ENCODE measurements around the gene DCAKD.

The DCAKD gene

GRCh38 chr17:44998646-44999045 is 52.8 kb downstream of the DCAKD start:
- DNase-seq, result no peak

GRCh38 chr17:44997733-44998520 is 53.5 kb downstream of the DCAKD start:
- DNase-seq, result no peak

GRCh38 chr17:44996304-44996703 is 55.1 kb downstream of the DCAKD start:
- no peak for DNase-seq

GRCh38 chr17:44995436-44996001 is 55.9 kb downstream of the DCAKD start:
- DNase-seq, result no peak

GRCh38 chr17:44992242-44992939 is 59.0 kb downstream of the DCAKD start:
- DNase-seq, result no peak

GRCh38 chr17:44990994-44991393 is 60.4 kb downstream of the DCAKD start:
- DNase-seq, result no peak

- DNase-seq, result no peak
Observed at GRCh38 chr17:44989552-44990138, 61.8 kb downstream of the DCAKD start.

- no peak for DNase-seq
Observed at GRCh38 chr17:44988044-44988942, 63.1 kb downstream of the DCAKD start.

GRCh38 chr17:44983563-44983962 is 67.9 kb downstream of the DCAKD start:
- DNase-seq, result no peak

GRCh38 chr17:44982113-44982702 is 69.2 kb downstream of the DCAKD start:
- DNase-seq, result no peak

GRCh38 chr17:44981221-44981968 is 70.0 kb downstream of the DCAKD start:
- DNase-seq, result no peak

GRCh38 chr17:44979426-44979995 is 71.9 kb downstream of the DCAKD start:
- no peak for DNase-seq

GRCh38 chr17:44978807-44979206 is 72.6 kb downstream of the DCAKD start:
- DNase-seq, result no peak

GRCh38 chr17:44977814-44978550 is 73.5 kb downstream of the DCAKD start:
- no peak for DNase-seq

- no peak for DNase-seq
Observed at GRCh38 chr17:44977065-44977464, 74.4 kb downstream of the DCAKD start.

GRCh38 chr17:44976206-44976605 is 75.2 kb downstream of the DCAKD start:
- DNase-seq, result no peak
